Colonic mucosa (tissue), 4 donors: ENCODE data around the gene BANF2. TPM values are rescaled to one million over a fixed set of nuclear protein-coding genes. Genes with fewer than 3 reads are reported as not detected.

Experiments used
- DNase-seq: peaks from one replicate; pipeline ENCODE4 v3.0.0-alpha.2; 2020
- H3K27ac ChIP-seq: fragments of 200-600 bp; one replicate; pipeline ENCODE4 v1.8.0; 2021
- H3K27me3 ChIP-seq: fragments of 200-600 bp; one replicate; pipeline ENCODE4 v1.8.0; 2021
- H3K36me3 ChIP-seq: fragments of 200-600 bp; one replicate; pipeline ENCODE4 v1.8.0; 2021
- H3K4me1 ChIP-seq: fragments of 200-600 bp; one replicate; pipeline ENCODE4 v1.8.0; 2021; ENCODE audit warnings: mild to moderate bottlenecking
- H3K4me3 ChIP-seq: fragments of 200-600 bp; one replicate; pipeline ENCODE4 v1.8.0; 2021
- H3K9ac ChIP-seq, 2 donors: one replicate each; pipeline ENCODE4 v1.7.0; 2013; ENCODE audit warnings: control low read depth in 2 of 2, low read depth in 2 of 2, low read length in 2 of 2
- H3K9me3 ChIP-seq: fragments of 200-600 bp; one replicate; pipeline ENCODE4 v1.8.0; 2021
- CTCF ChIP-seq: fragments of 200-600 bp; IDR thresholded peaks from one replicate; pipeline ENCODE4 v1.8.0; 2022; ENCODE audit warnings: antibody characterized with exemption, mild to moderate bottlenecking
- intact Hi-C: fragments of 100-400 bp; cut with DNase I; formaldehyde crosslinking; loops from one replicate; pipeline ENCODE4 v1.14.1; 2022
- total RNA-seq, 2 donors: library from RNA; stranded (reverse); fragmentation: NEBNext Ultra II Directional in 1 of 2; extraction: Animal tissue kit (Norgen Biotek cat#: 25700) in 1 of 2; gene quantifications; one replicate each; pipeline ENCODE4 v1.2.1, GENCODE V29; 2021
- donor health status: healthy.
- donor health status: DM: no; HTN: no; CAD: no.
- donor health status: DM: no; HTN: no; CAD: no.

BANF2 gene
- total RNA-seq, 2 donors from 2014 or later = not detected

GRCh38 chr20:17653835-17654648, 45.7 kb upstream of the BANF2 start:
- no peaks in the 10 kb centered on the region for H3K9me3 ChIP-seq
- no peak for TF ChIP-seq CTCF
- H3K4me3 ChIP-seq = no peak overlapping the region
- no peak overlapping the region for H3K27ac ChIP-seq
- DNase-seq = no peak
- H3K9ac ChIP-seq = no peak overlapping the region
- H3K4me1 ChIP-seq = peaks cover 7% of the 10 kb centered on the region
- intact Hi-C loops = no loop called here
- no peaks in the 10 kb centered on the region for H3K27me3 ChIP-seq
- H3K36me3 ChIP-seq = peaks cover 12% of the 10 kb centered on the region

GRCh38 chr20:17654649-17655285, 45.0 kb upstream of the BANF2 start:
- Histone ChIP-seq H3K4me1 (peaks cover 4% of the 10 kb centered on the region), H3K9me3 (no peaks in the 10 kb centered on the region), H3K9ac (no peak overlapping the region), H3K4me3 (no peak overlapping the region), H3K27ac (no peak overlapping the region), H3K36me3 (peaks cover 12% of the 10 kb centered on the region), H3K27me3 (no peaks in the 10 kb centered on the region)
- TF ChIP-seq CTCF = peak; percentile 54
- intact Hi-C loops = no loop called here
- DNase-seq = peak; percentile 58

- intact Hi-C loops = no loop called here
- Histone ChIP-seq H3K9me3 (no peaks in the 10 kb centered on the region), H3K27ac (no peak overlapping the region), H3K36me3 (peaks cover 12% of the 10 kb centered on the region), H3K27me3 (no peaks in the 10 kb centered on the region), H3K4me1 (peaks cover 4% of the 10 kb centered on the region), H3K4me3 (no peak overlapping the region), H3K9ac (no peak overlapping the region)
- no peak for DNase-seq
- TF ChIP-seq CTCF = no peak
Measured at GRCh38 chr20:17655286-17655651, 44.5 kb upstream of the BANF2 start.

- Histone ChIP-seq H3K36me3 (peaks cover 12% of the 10 kb centered on the region), H3K9me3 (no peaks in the 10 kb centered on the region)
- DNase-seq = no peak
Measured at GRCh38 chr20:17655865-17656479, 43.8 kb upstream of the BANF2 start.

More at GRCh38 chr20:17655865-17656479, 43.8 kb upstream of the BANF2 start:
- Histone ChIP-seq H3K27me3 (no peaks in the 10 kb centered on the region), H3K4me3 (no peak overlapping the region), H3K4me1 (no peaks in the 10 kb centered on the region), H3K9ac (no peak overlapping the region), H3K27ac (no peak overlapping the region)
- TF ChIP-seq CTCF = no peak
- intact Hi-C loops = no loop called here
